Natural killer cell (primary cell): ENCODE data around the gene SCN3A. TPM values are rescaled to one million over a fixed set of nuclear protein-coding genes. Genes with fewer than 3 reads are reported as not detected.

Source experiments
- ATAC-seq, 3 donors: fragments of 150-1000 bp in 2 of 3; fragments of 200-7000 bp in 1 of 3; cut with Tn5 transposase; 1 replicate in 1 of 3; 2 replicates in 2 of 3; pipeline ENCODE4 v1.10.0; 2021; ENCODE audit warnings: mild to moderate bottlenecking in 2 of 3, moderate library complexity in 2 of 3
- DNase-seq, 2 donors: peaks; one replicate each; pipeline versions ENCODE4 v3.0.0 to v3.0.0-alpha.2; 2013 to 2021; ENCODE audit warnings: mixed read lengths in 1 of 2
- H3K27ac ChIP-seq: one replicate; pipeline ENCODE4 v1.5.1; 2013; ENCODE audit warnings: mild to moderate bottlenecking, low read length
- H3K27me3 ChIP-seq: one replicate; pipeline ENCODE4 v1.6.1; 2013; ENCODE audit warnings: low read length; ENCODE audit not compliant: control insufficient read depth, insufficient read depth
- H3K36me3 ChIP-seq: one replicate; pipeline ENCODE4 v1.6.1; 2013; ENCODE audit warnings: low read length; ENCODE audit not compliant: control insufficient read depth, insufficient read depth
- H3K4me1 ChIP-seq: one replicate; pipeline ENCODE4 v1.6.1; 2013; ENCODE audit warnings: low read length; ENCODE audit not compliant: control insufficient read depth, insufficient read depth
- H3K4me3 ChIP-seq: one replicate; pipeline ENCODE4 v1.5.1; 2013; ENCODE audit warnings: low read length
- H3K9me3 ChIP-seq: one replicate; pipeline ENCODE4 v1.6.1; 2013; ENCODE audit warnings: low read length; ENCODE audit not compliant: control insufficient read depth, insufficient read depth
- H3K27ac Mint-ChIP-seq, 2 donors: one replicate each; pipeline ENCODE4 v1.8.0; 2022; ENCODE audit warnings: mild to moderate bottlenecking in 2 of 2, mixed read lengths in 2 of 2, moderate library complexity in 1 of 2
- H3K27me3 Mint-ChIP-seq, 2 donors: one replicate each; pipeline ENCODE4 v1.8.0; 2022; ENCODE audit warnings: low read depth in 2 of 2, mixed read lengths in 2 of 2
- H3K36me3 Mint-ChIP-seq: one replicate; pipeline ENCODE4 v1.8.0; 2022; ENCODE audit warnings: mixed read lengths
- H3K4me1 Mint-ChIP-seq, 2 donors: one replicate each; pipeline ENCODE4 v1.8.0; 2022; ENCODE audit warnings: mixed read lengths in 2 of 2
- H3K4me3 Mint-ChIP-seq: one replicate; pipeline ENCODE4 v1.8.0; 2022; ENCODE audit warnings: mild to moderate bottlenecking, moderate library complexity, mixed read lengths
- H3K9me3 Mint-ChIP-seq, 2 donors: one replicate each; pipeline ENCODE4 v1.8.0; 2022; ENCODE audit warnings: mixed read lengths in 2 of 2
- WGBS: methylation state at CpG from one replicate; pipeline ENCODE4 v1.1.7; 2013; ENCODE audit warnings: missing lambda C conversion rate; ENCODE audit not compliant: insufficient coverage; 5-methylcytosine and 5-hydroxymethylcytosine counted together
- intact Hi-C: fragments of 100-400 bp; cut with micrococcal nuclease; formaldehyde crosslinking; loops from one replicate; pipeline ENCODE4 v1.14.2; 2022
- total RNA-seq, 4 donors: library from RNA; stranded (reverse); fragments of 120-200 nt in 1 of 4; gene quantifications; one replicate each; pipeline versions ENCODE4 v1.2.3 to v1.2.4, GENCODE V29; 2013 to 2022
- TF ChIP-seq, protein P1 (sequence below): fragments of 200-600 bp; IDR thresholded peaks from one replicate; pipeline ENCODE4 v1.8.0; 2022; ENCODE audit warnings: antibody characterized with exemption

SCN3A gene
- total RNA-seq, 3 donors from 2014 or later (not counting 1 experiment from before 2014, with no cell fraction given), result 0.05 to 0.58 TPM; not detected in 1

- Histone ChIP-seq H3K36me3 (no peaks in the 10 kb centered on the region), H3K27me3 (no peaks in the 10 kb centered on the region), H3K4me3 (no peak overlapping the region), H3K27ac (no peak overlapping the region), H3K9me3 (no peaks in the 10 kb centered on the region), H3K4me1 (no peaks in the 10 kb centered on the region)
- Mint-ChIP-seq H3K9me3 (no peaks in the 10 kb centered on the region), H3K36me3 (no peaks in the 10 kb centered on the region), H3K27me3 (no peaks in the 10 kb centered on the region), H3K4me1 (no peaks in the 10 kb centered on the region), H3K4me3 (no peak overlapping the region), H3K27ac (no peak overlapping the region)
- DNase-seq (no peak), ATAC-seq (no peak)
- TF ChIP-seq, protein P1, sequence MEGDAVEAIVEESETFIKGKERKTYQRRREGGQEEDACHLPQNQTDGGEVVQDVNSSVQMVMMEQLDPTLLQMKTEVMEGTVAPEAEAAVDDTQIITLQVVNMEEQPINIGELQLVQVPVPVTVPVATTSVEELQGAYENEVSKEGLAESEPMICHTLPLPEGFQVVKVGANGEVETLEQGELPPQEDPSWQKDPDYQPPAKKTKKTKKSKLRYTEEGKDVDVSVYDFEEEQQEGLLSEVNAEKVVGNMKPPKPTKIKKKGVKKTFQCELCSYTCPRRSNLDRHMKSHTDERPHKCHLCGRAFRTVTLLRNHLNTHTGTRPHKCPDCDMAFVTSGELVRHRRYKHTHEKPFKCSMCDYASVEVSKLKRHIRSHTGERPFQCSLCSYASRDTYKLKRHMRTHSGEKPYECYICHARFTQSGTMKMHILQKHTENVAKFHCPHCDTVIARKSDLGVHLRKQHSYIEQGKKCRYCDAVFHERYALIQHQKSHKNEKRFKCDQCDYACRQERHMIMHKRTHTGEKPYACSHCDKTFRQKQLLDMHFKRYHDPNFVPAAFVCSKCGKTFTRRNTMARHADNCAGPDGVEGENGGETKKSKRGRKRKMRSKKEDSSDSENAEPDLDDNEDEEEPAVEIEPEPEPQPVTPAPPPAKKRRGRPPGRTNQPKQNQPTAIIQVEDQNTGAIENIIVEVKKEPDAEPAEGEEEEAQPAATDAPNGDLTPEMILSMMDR, result no peak
- intact Hi-C loops, result no loop called here
- WGBS, result no CpG with 5 or more reads among the region's 1 CpG
Measured at GRCh38 chr2:165110394-165110793, 93.5 kb downstream of the SCN3A start.

- H3K36me3 ChIP-seq, result no peaks in the 10 kb centered on the region
- DNase-seq, result no peak
- intact Hi-C loops, result no loop called here
- Mint-ChIP-seq H3K4me3 (no peak overlapping the region), H3K4me1 (no peaks in the 10 kb centered on the region), H3K9me3 (no peaks in the 10 kb centered on the region), H3K27ac (no peak overlapping the region), H3K27me3 (no peaks in the 10 kb centered on the region), H3K36me3 (no peaks in the 10 kb centered on the region)
- H3K4me1 ChIP-seq, result no peaks in the 10 kb centered on the region
- H3K9me3 ChIP-seq, result no peaks in the 10 kb centered on the region
- no peak overlapping the region for H3K4me3 ChIP-seq
- no peaks in the 10 kb centered on the region for H3K27me3 ChIP-seq
- 74% methylated on average over 4 of the region's 5 CpGs for WGBS
- no peak overlapping the region for H3K27ac ChIP-seq
- no peak for ATAC-seq
- TF ChIP-seq, protein P1, result no peak
Measured at GRCh38 chr2:165109915-165110314, 93.9 kb downstream of the SCN3A start.

DNA sequence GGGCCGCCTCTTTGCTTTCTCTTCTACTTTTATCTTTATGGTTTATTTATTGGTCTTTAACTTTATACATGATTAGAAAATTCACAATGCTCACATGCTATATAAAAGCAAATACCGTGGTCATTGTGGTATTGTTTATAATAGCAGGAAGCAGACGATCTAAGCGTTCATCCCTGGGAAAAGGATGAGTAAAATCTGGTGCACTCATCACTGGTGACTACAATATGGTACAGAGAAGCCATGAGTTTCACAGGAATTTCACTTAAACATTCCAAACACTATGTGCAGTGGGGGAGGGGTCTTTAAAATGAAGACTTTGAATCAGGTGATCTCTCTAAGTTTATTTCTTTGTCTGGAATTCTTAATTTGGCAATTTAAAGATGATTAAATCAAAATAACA, 97.9 kb downstream of the SCN3A start:
- no peaks in the 10 kb centered on the region for H3K9me3 Mint-ChIP-seq
- H3K36me3 Mint-ChIP-seq, result no peaks in the 10 kb centered on the region
- no peak overlapping the region for H3K27ac Mint-ChIP-seq
- H3K4me1 ChIP-seq, result no peaks in the 10 kb centered on the region
- no peaks in the 10 kb centered on the region for H3K27me3 ChIP-seq
- no peak overlapping the region for H3K27ac ChIP-seq
- H3K9me3 ChIP-seq, result no peaks in the 10 kb centered on the region
- H3K36me3 ChIP-seq, result no peaks in the 10 kb centered on the region
- H3K4me1 Mint-ChIP-seq, result no peaks in the 10 kb centered on the region
- no peak overlapping the region for H3K4me3 ChIP-seq
- H3K27me3 Mint-ChIP-seq, result no peaks in the 10 kb centered on the region
- TF ChIP-seq, protein P1, result no peak
- no CpG with 5 or more reads among the region's 4 CpGs for WGBS
- no peak for ATAC-seq
- intact Hi-C loops, result no loop called here
- DNase-seq, result no peak
- no peak overlapping the region for H3K4me3 Mint-ChIP-seq
